BLaER1 (cell line): ENCODE measurements around the gene PLRG1.

Experiments used
- H3K27ac ChIP-seq: shearing (Covaris generic); formaldehyde crosslinking; 2 replicates; pipeline ENCODE4 v1.8.1; 2022
- H3K27me3 ChIP-seq: shearing (Covaris generic); formaldehyde crosslinking; 2 replicates; pipeline ENCODE4 v1.8.1; 2022
- H3K36me3 ChIP-seq: shearing (Covaris generic); formaldehyde crosslinking; 2 replicates; pipeline ENCODE4 v1.8.1; 2022
- H3K4me1 ChIP-seq: shearing (Covaris generic); formaldehyde crosslinking; 2 replicates; pipeline ENCODE4 v1.8.1; 2022
- H3K4me2 ChIP-seq: shearing (Covaris generic); formaldehyde crosslinking; 2 replicates; pipeline ENCODE4 v1.8.1; 2022
- H3K4me3 ChIP-seq: shearing (Covaris generic); formaldehyde crosslinking; 2 replicates; pipeline ENCODE4 v1.8.1; 2022
- H3K9ac ChIP-seq: shearing (Covaris generic); formaldehyde crosslinking; 2 replicates; pipeline ENCODE4 v1.8.1; 2022
- H3K9me3 ChIP-seq: shearing (Covaris generic); formaldehyde crosslinking; 2 replicates; pipeline ENCODE4 v1.8.1; 2022
- H4K20me1 ChIP-seq: shearing (Covaris generic); formaldehyde crosslinking; 2 replicates; pipeline ENCODE4 v1.8.1; 2022
- Cebpa-rat ChIP-seq: shearing (Covaris generic); IDR thresholded peaks from 2 replicates; pipeline ENCODE4 v1.8.1; 2022

The PLRG1 gene

DNA sequence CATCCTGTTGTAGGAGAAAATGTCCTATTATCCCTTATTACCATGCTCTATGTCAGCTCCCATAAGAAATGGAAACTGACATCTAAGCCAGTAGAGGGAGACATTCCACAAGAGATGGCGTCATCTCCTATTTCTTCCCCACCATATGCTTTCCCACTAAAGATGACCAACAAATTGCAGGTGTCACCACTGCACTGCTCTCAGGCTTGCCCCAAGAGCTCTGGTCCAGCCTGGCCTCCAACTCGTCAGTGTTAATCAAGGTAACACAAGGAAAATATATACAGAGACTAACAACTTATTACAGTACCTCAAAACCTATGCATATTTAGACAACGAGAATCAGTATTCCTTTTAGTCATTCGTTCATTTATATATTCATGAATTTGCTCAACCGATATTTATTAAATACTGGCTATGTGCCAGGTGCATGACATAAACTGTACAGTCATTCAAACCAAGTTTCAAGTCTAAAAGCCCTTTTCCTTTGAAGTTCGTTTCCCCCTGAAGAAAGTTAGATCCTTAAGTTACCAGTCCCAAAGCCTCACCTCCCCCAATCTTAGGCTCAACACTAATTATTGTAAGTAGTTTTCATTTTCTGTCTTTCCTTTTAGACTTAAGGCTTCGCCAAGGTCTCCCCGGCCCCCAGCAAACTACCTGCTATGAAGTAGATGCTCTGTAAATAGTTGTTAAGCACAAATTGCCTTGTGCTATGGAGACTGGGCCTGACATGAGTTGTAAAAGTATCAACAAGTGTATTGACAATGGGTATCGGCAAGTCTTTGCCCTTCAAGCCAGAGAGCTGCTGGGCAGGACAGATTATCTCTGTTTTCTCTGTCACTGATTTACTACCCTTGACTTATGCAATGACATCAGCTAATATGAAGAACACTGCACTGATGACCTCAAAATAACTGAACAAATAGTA, 9.6 kb upstream of the PLRG1 start:
- Histone ChIP-seq H3K27ac (no peak overlapping the region), H4K20me1 (no peaks in the 10 kb centered on the region), H3K4me3 (no peak overlapping the region), H3K4me1 (no peaks in the 10 kb centered on the region), H3K27me3 (no peaks in the 10 kb centered on the region), H3K4me2 (no peak overlapping the region), H3K36me3 (no peaks in the 10 kb centered on the region), H3K9ac (no peak overlapping the region), H3K9me3 (no peaks in the 10 kb centered on the region)
- TF ChIP-seq Cebpa-rat, result no peak

- Histone ChIP-seq H4K20me1 (no peaks in the 10 kb centered on the region), H3K27me3 (no peaks in the 10 kb centered on the region), H3K9me3 (no peaks in the 10 kb centered on the region), H3K36me3 (no peaks in the 10 kb centered on the region), H3K27ac (no peak overlapping the region), H3K4me1 (no peaks in the 10 kb centered on the region), H3K4me2 (no peak overlapping the region), H3K9ac (no peak overlapping the region), H3K4me3 (no peak overlapping the region)
- no peak for TF ChIP-seq Cebpa-rat
Observed at GRCh38 chr4:154559141-154559493, 8.9 kb upstream of the PLRG1 start.

DNA sequence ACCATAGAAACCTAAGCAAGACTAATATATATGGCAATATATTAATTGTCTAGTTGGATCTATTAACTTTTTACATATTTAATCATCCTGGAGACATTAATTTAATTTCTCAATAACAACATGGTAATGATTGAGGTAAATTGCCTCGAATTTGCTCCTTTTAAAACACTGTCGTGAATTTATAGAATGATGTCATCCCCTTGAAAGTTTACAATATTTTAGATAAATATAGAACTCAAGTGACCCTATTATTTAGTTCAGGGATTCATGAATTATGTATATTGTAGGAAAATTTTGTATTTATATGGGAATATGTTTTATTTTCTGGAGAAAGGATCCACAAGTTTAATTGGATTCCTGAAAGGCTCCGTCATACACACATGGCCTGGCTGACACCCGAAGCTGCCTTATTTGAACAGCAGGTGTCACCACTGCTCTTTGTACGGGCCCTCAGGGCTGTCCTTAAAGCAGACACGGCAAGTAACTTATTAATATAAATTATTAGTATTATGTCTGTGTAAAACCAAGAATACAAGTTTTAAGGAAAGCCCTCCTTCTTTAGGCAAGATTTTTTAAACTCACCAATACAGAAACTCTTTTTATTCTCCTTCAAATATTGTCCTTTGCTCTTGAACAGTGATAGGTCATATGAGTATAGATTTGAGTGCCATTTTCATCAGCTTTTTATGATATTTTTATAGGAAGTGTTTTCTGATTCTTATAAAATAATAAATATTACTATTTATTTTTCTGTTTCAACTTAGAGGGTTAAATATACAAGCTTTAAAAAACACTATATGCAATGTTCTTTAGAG, 1.9 kb upstream of the PLRG1 start:
- Histone ChIP-seq H3K27me3 (no peaks in the 10 kb centered on the region), H3K9ac (no peak overlapping the region), H3K4me3 (no peak overlapping the region), H3K36me3 (peaks cover 11% of the 10 kb centered on the region), H4K20me1 (peaks cover 19% of the 10 kb centered on the region), H3K9me3 (no peaks in the 10 kb centered on the region), H3K4me1 (peaks cover 22% of the 10 kb centered on the region), H3K27ac (no peak overlapping the region), H3K4me2 (no peak overlapping the region)
- no peak for TF ChIP-seq Cebpa-rat

DNA sequence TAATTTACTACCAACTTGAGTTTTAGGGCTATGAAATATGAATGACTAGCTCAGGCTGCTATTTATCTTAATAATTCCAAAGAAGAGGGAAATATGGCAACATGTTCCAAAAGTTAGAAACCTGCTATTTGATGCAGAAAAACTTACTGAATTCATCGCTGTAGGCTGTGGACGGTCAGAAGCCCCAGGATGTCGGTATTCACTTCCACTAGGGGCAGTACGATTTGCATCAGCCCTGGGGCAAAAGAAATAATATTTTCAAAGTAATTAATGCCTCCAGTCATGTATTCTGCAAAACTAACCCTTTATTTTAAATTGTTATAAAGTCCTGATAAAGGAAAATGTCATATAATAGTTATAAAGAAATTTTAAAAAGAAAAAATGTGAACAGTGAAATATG, 4.5 kb downstream of the PLRG1 start:
- Histone ChIP-seq H3K36me3 (peaks cover 71% of the 10 kb centered on the region), H3K4me1 (peaks cover 18% of the 10 kb centered on the region), H3K4me2 (no peak overlapping the region), H3K9me3 (no peaks in the 10 kb centered on the region), H3K27me3 (no peaks in the 10 kb centered on the region), H3K9ac (no peak overlapping the region), H3K4me3 (no peak overlapping the region), H4K20me1 (peaks cover 19% of the 10 kb centered on the region), H3K27ac (no peak overlapping the region)
- TF ChIP-seq Cebpa-rat, result no peak

- Histone ChIP-seq H3K9me3 (no peaks in the 10 kb centered on the region), H3K27ac (no peak overlapping the region), H3K9ac (no peak overlapping the region), H4K20me1 (no peaks in the 10 kb centered on the region), H3K27me3 (no peaks in the 10 kb centered on the region), H3K36me3 (peaks cover 93% of the 10 kb centered on the region), H3K4me2 (no peak overlapping the region), H3K4me1 (no peaks in the 10 kb centered on the region), H3K4me3 (no peak overlapping the region)
- no peak for TF ChIP-seq Cebpa-rat
Observed at GRCh38 chr4:154542271-154542879, 7.8 kb downstream of the PLRG1 start.

- Histone ChIP-seq H3K9ac (no peak overlapping the region), H3K4me3 (no peak overlapping the region)
Observed at GRCh38 chr4:154534296-154534695, 15.9 kb downstream of the PLRG1 start.

GRCh38 chr4:154529728-154530519, 20.3 kb downstream of the PLRG1 start:
- no peaks in the 10 kb centered on the region for H4K20me1 ChIP-seq
- no peak for TF ChIP-seq Cebpa-rat
- no peak overlapping the region for H3K4me2 ChIP-seq
- no peaks in the 10 kb centered on the region for H3K9me3 ChIP-seq
- peaks cover 7% of the 10 kb centered on the region for H3K36me3 ChIP-seq
- H3K4me1 ChIP-seq, result 0 out of 2 replicates have a peak, but pooled peaks cover 8% of the 10 kb centered on the region
- no peak overlapping the region for H3K9ac ChIP-seq
- no peak overlapping the region for H3K27ac ChIP-seq
- H3K27me3 ChIP-seq, result no peaks in the 10 kb centered on the region
- H3K4me3 ChIP-seq, result no peak overlapping the region

More at GRCh38 chr4:154534296-154534695, 15.9 kb downstream of the PLRG1 start:
- no peak overlapping the region for H3K27ac ChIP-seq
- H3K36me3 ChIP-seq, result peaks cover 43% of the 10 kb centered on the region
- H3K9me3 ChIP-seq, result no peaks in the 10 kb centered on the region
- H3K4me1 ChIP-seq, result no peaks in the 10 kb centered on the region
- no peaks in the 10 kb centered on the region for H4K20me1 ChIP-seq
- H3K27me3 ChIP-seq, result no peaks in the 10 kb centered on the region
- TF ChIP-seq Cebpa-rat, result no peak
- H3K4me2 ChIP-seq, result no peak overlapping the region

DNA sequence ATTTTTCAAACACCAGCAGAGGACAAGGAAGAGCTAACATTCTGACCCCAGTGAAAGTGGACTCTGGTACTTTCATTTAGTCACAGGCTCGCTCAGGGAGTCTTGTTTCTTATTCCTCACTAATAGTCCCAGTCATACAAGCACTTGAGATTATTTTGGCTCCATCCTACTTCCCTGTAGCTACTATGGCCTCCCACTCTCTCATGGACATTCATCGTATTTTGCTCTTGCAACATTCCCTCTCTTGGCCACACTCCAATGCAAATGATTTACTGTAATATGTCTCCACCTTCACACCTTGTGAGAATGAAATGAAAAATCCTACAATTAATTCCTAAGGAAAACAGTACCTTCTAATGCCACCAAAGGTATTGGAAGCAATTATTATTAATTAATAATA, 21.3 kb downstream of the PLRG1 start:
- H4K20me1 ChIP-seq, result no peaks in the 10 kb centered on the region
- H3K27me3 ChIP-seq, result no peaks in the 10 kb centered on the region
- no peak for TF ChIP-seq Cebpa-rat
- peaks cover 2% of the 10 kb centered on the region; the same call in 1 of the 2 replicates for H3K9me3 ChIP-seq
- H3K36me3 ChIP-seq, result no peaks in the 10 kb centered on the region
- H3K4me1 ChIP-seq, result 0 out of 2 replicates have a peak, but pooled peaks cover 8% of the 10 kb centered on the region
- H3K4me3 ChIP-seq, result no peak overlapping the region
- no peak overlapping the region for H3K9ac ChIP-seq
- H3K27ac ChIP-seq, result no peak overlapping the region
- no peak overlapping the region for H3K4me2 ChIP-seq

- Histone ChIP-seq H3K4me3 (no peak overlapping the region), H3K4me2 (no peak overlapping the region), H4K20me1 (no peaks in the 10 kb centered on the region), H3K27ac (no peak overlapping the region), H3K36me3 (no peaks in the 10 kb centered on the region), H3K9me3 (peaks cover 10% of the 10 kb centered on the region; the same call in 1 of the 2 replicates), H3K27me3 (no peaks in the 10 kb centered on the region), H3K4me1 (0 out of 2 replicates have a peak, but pooled peaks cover 8% of the 10 kb centered on the region), H3K9ac (no peak overlapping the region)
- no peak for TF ChIP-seq Cebpa-rat
Observed at GRCh38 chr4:154527308-154527707, 22.9 kb downstream of the PLRG1 start.
